Keratinocyte (primary cell): ENCODE measurements around the gene NME3. TPM values are rescaled to one million over a fixed set of nuclear protein-coding genes. Genes with fewer than 3 reads are reported as not detected.

Experiments
- DNase-seq: peaks from one replicate; pipeline ENCODE4 v3.0.0-alpha.2; 2011; ENCODE audit warnings: low read depth, missing footprints, low spot score
- FAIRE-seq: peaks from 2 replicates; lab custom pipeline; 2011; peaks lifted over from hg19 to GRCh38; lab: Jason Lieb, UNC
- H2AFZ ChIP-seq: 2 replicates; pipeline ENCODE4 v1.6.0; 2012; ENCODE audit warnings: low read length, control low read depth, inconsistent platforms; ENCODE audit not compliant: control insufficient read depth
- H3K27ac ChIP-seq: 2 replicates; pipeline ENCODE4 v1.5.1; 2011; ENCODE audit warnings: low read length; ENCODE audit not compliant: control insufficient read depth, insufficient read depth
- H3K27me3 ChIP-seq: 3 replicates; pipeline ENCODE4 v1.6.0; 2011; ENCODE audit warnings: low read length; ENCODE audit not compliant: control insufficient read depth, insufficient read depth; ENCODE audit errors: extremely low read depth
- H3K36me3 ChIP-seq, 2 experiments: 2 replicates in 1 of 2; 3 replicates in 1 of 2; pipeline ENCODE4 v1.5.1; 2011; ENCODE audit warnings: low read length in 2 of 2, mild to moderate bottlenecking in 1 of 2; ENCODE audit not compliant: control insufficient read depth in 2 of 2, insufficient read depth in 2 of 2; ENCODE audit errors: extremely low read depth in 1 of 2
- H3K4me1 ChIP-seq: 3 replicates; pipeline ENCODE4 v1.5.1; 2011; ENCODE audit warnings: low read length; ENCODE audit not compliant: control insufficient read depth, insufficient read depth; ENCODE audit errors: extremely low read depth
- H3K4me2 ChIP-seq: 3 replicates; pipeline ENCODE4 v1.6.0; 2011; ENCODE audit warnings: low read depth, low read length; ENCODE audit not compliant: control insufficient read depth, insufficient read depth; ENCODE audit errors: extremely low read depth
- H3K4me3 ChIP-seq, 3 experiments: fragments of 200-600 bp in 1 of 3; sonication (generic) in 1 of 3; 2 replicates in 2 of 3; 3 replicates in 1 of 3; pipeline ENCODE4 v1.5.1; 2011 to 2016; ENCODE audit warnings: low read length in 3 of 3, mild to moderate bottlenecking in 3 of 3, control low read depth in 2 of 3, inconsistent platforms in 1 of 3, low read depth in 1 of 3, mixed read lengths in 1 of 3, mixed run types in 1 of 3, moderate library complexity in 1 of 3; ENCODE audit not compliant: control insufficient read depth in 2 of 3, insufficient read depth in 2 of 3; ENCODE audit errors: extremely low read depth in 1 of 3
- H3K79me2 ChIP-seq: 2 replicates; pipeline ENCODE4 v1.6.0; 2012; ENCODE audit warnings: low read length; ENCODE audit not compliant: control insufficient read depth, insufficient read depth
- H3K9ac ChIP-seq: 3 replicates; pipeline ENCODE4 v1.6.0; 2011; ENCODE audit warnings: low read length; ENCODE audit not compliant: control insufficient read depth, insufficient read depth; ENCODE audit errors: extremely low read depth
- H3K9me1 ChIP-seq: 3 replicates; pipeline ENCODE4 v1.6.0; 2011; ENCODE audit warnings: low read length; ENCODE audit not compliant: control insufficient read depth, insufficient read depth; ENCODE audit errors: extremely low read depth
- H3K9me3 ChIP-seq: 2 replicates; pipeline ENCODE4 v1.5.1; 2012; ENCODE audit warnings: low read depth, low read length; ENCODE audit not compliant: control insufficient read depth
- H4K20me1 ChIP-seq: 3 replicates; pipeline ENCODE4 v1.6.0; 2011; ENCODE audit warnings: low read length; ENCODE audit not compliant: control insufficient read depth, insufficient read depth; ENCODE audit errors: extremely low read depth
- EZH2 ChIP-seq: IDR thresholded peaks from one replicate; pipeline ENCODE4 v1.6.1; 2012; ENCODE audit warnings: inconsistent platforms, mild to moderate bottlenecking, low read length, moderate library complexity
- dilution Hi-C: fragments of 300-500 bp; cut with MboI; formaldehyde crosslinking; loops from one replicate; pipeline ENCODE4 v1.7.0; 2020; ENCODE audit warnings: low sequenced_read_pairs; ENCODE audit not compliant: extremely low pct_ligation_motif_present
- polyA plus RNA-seq, 5 experiments: library from polyadenylated mRNA; depleted of rRNA in 3 of 5; stranded (reverse) in 3 of 5; stranded (forward) in 1 of 5; unstranded in 1 of 5; fragments of >200 nt; gene quantifications; 1 replicate in 1 of 5; 2 replicates in 3 of 5; 3 replicates in 1 of 5; pipeline versions ENCODE4 v1.2.1 to v1.2.3, GENCODE V29; 2011 to 2012; ENCODE audit warnings: missing spikeins in 2 of 5, low read depth in 1 of 5, low replicate concordance in 1 of 5
- TF ChIP-seq, protein P1 (sequence below), 3 experiments: IDR thresholded peaks in 1 of 3; conservative IDR thresholded peaks in 1 of 3; optimal IDR thresholded peaks in 1 of 3; 2 replicates in 2 of 3; 3 replicates in 1 of 3; pipeline versions ENCODE3 to v1.5.1; 2011; ENCODE audit warnings: low read length in 3 of 3, mild to moderate bottlenecking in 3 of 3, moderate library complexity in 2 of 3, control low read depth in 1 of 3, inconsistent platforms in 1 of 3; ENCODE audit not compliant: insufficient read depth in 2 of 3; ENCODE audit errors: extremely low read depth in 1 of 3

The NME3 gene
- polyA plus RNA-seq, 1 donor (not counting 4 experiments of a cell fraction or from before 2014, with no cell fraction given), result 10.1 TPM

DNA sequence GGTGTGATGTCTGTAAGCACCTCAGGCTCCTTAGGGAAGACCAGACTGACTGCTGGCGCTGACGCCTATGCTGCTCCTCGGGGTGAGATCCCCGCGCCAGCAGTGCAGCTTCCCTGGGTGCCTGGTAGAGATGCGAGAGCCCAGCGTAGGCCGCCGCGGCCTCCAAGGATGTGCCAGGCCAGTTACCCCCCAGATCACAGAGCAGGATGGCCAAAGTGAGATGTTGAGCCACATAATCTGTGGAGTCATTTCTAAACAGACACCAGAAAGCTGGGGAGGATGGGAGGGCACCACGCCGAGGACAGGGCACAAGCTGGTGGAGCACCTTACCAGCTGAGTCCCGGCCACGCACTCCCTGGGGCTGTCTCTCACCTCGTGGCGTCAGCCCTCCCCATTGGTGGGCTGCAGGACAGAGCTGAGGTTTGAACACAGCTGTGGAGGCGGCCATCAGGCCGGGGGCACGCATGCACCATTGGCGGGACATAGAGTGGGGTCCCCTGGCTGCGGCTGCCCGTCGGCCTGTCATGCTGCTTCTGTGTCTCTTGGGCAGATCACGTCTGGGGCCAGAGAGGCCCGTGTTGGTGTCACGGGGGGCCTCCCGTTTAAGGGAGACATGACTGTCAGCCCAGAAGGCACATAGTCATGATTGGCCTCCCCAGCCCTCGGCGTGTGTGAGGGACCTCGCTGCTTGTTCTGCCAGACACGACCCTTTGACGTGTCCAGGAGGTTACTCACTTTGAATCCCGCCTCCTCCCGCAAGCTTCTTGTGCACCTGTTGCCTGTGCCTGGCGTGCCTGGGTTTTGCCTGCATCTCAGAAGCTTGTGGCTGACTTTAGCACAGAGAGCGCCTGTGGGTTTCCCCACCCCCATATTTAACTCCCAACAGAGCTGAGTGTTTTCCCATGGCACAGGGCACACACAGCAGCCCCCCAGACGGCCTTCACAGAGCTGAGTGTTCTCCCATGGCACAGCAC, 43.4 kb downstream of the NME3 start:
- DNase-seq (no peak), FAIRE-seq (no peak)
- H3K36me3 ChIP-seq, result peaks cover 5 to 19% of the 10 kb centered on the region in 2 experiments
- dilution Hi-C loops, result no loop called here
- no peak overlapping the region for H3K27ac ChIP-seq
- H3K79me2 ChIP-seq, result peaks cover 6% of the 10 kb centered on the region
- peaks cover 2% of the 10 kb centered on the region for H4K20me1 ChIP-seq
- peaks cover 8% of the 10 kb centered on the region for H3K4me1 ChIP-seq
- no peak overlapping the region for H3K4me2 ChIP-seq
- H3K4me3 ChIP-seq, result no peak overlapping the region
- TF ChIP-seq, protein P1, sequence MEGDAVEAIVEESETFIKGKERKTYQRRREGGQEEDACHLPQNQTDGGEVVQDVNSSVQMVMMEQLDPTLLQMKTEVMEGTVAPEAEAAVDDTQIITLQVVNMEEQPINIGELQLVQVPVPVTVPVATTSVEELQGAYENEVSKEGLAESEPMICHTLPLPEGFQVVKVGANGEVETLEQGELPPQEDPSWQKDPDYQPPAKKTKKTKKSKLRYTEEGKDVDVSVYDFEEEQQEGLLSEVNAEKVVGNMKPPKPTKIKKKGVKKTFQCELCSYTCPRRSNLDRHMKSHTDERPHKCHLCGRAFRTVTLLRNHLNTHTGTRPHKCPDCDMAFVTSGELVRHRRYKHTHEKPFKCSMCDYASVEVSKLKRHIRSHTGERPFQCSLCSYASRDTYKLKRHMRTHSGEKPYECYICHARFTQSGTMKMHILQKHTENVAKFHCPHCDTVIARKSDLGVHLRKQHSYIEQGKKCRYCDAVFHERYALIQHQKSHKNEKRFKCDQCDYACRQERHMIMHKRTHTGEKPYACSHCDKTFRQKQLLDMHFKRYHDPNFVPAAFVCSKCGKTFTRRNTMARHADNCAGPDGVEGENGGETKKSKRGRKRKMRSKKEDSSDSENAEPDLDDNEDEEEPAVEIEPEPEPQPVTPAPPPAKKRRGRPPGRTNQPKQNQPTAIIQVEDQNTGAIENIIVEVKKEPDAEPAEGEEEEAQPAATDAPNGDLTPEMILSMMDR (optimal IDR thresholded peaks at IDR 0.05 in 1 of 3, IDR thresholded peaks at IDR 0.05 in 1 of 3, conservative IDR thresholded peaks at IDR 0.05 in 1 of 3; ENCODE audit: extremely low read depth in 1 of 3, insufficient read depth in 2 of 3, low read length in 3 of 3), result no peak
- TF ChIP-seq EZH2, result no peak
- no peaks in the 10 kb centered on the region for H3K27me3 ChIP-seq
- no peaks in the 10 kb centered on the region for H3K9me1 ChIP-seq
- H3K9ac ChIP-seq, result no peak overlapping the region
- no peaks in the 10 kb centered on the region for H3K9me3 ChIP-seq
- H2AFZ ChIP-seq, result no peak overlapping the region

DNA sequence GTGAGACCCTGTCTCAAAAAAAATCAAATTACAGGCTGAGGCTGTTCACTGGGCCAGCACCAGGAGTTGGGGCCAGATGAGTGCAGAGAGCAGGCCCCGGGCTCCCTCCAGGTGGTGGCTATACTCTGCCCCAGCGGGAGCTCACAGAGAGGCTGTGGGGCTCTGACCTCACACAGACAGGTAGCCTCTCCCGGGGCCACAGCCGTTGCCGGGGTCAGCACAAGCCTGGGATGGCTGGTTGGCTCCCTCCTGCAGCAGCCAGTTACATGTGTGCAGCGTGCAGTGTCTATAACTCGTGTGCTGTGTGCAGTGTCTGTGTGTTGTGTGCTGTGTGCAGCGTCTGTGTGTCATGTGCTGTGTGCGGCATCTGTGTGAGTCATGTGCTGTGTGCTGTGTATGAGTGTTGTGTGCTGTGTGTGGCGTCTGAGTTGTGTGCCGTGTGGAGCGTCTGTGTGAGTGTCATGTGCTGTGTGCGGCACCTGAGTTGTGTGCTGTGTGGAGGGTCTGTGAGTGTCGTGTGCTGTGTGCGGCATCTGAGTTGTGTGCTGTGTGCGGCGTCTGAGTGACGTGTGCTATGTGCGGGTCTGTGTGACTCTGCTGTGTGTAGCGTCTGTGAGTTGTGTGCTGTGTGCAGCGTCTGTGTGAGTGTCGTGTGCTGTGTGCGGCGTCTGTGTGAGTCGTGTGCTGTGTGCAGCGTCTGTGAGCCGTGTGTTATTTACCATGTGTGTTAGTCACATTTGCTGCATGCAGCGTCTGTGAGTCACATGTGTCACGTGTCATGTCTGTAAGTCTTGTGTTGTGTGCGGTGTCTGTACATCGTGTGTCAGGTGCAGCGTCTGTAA, 44.5 kb downstream of the NME3 start:
- H3K9ac ChIP-seq, result no peak overlapping the region
- TF ChIP-seq EZH2, result no peak
- TF ChIP-seq, protein P1 (optimal IDR thresholded peaks at IDR 0.05 in 1 of 3, IDR thresholded peaks at IDR 0.05 in 1 of 3, conservative IDR thresholded peaks at IDR 0.05 in 1 of 3; ENCODE audit: extremely low read depth in 1 of 3, insufficient read depth in 2 of 3, low read length in 3 of 3), result no peak
- no peak for FAIRE-seq
- no peaks in the 10 kb centered on the region for H3K27me3 ChIP-seq
- no peak for DNase-seq
- peaks cover 2% of the 10 kb centered on the region for H4K20me1 ChIP-seq
- H2AFZ ChIP-seq, result no peak overlapping the region
- no peak overlapping the region for H3K4me3 ChIP-seq
- no peaks in the 10 kb centered on the region for H3K9me3 ChIP-seq
- H3K36me3 ChIP-seq, result peaks cover 5 to 19% of the 10 kb centered on the region in 2 experiments
- no peak overlapping the region for H3K4me2 ChIP-seq
- no peaks in the 10 kb centered on the region for H3K9me1 ChIP-seq
- dilution Hi-C loops, result no loop called here
- no peak overlapping the region for H3K27ac ChIP-seq
- peaks cover 6% of the 10 kb centered on the region for H3K79me2 ChIP-seq
- H3K4me1 ChIP-seq, result peaks cover 15% of the 10 kb centered on the region
